Astrocyte of the cerebellum (primary cell): ENCODE measurements around the gene THRB.

ENCODE experiments used
- DNase-seq: peaks from one replicate; pipeline ENCODE4 v3.0.0-alpha.2; 2011; ENCODE audit warnings: low read depth
- H3K4me3 ChIP-seq: 2 replicates; pipeline ENCODE4 v1.5.1; 2011; ENCODE audit warnings: mild to moderate bottlenecking, low read depth, low read length, moderate library complexity
- CTCF ChIP-seq: IDR thresholded peaks from 2 replicates; pipeline ENCODE4 v1.5.1; 2012; ENCODE audit warnings: low read length, low read depth, moderate library complexity, mild to moderate bottlenecking; ENCODE audit errors: missing control alignments
- in situ Hi-C: cut with HindIII; loops from 2 replicates; pipeline ENCODE4 v1.10.0; 2017; ENCODE audit warnings: low sequenced_read_pairs

THRB gene

GRCh38 chr3:24359645-24360462, 134.8 kb downstream of the THRB start:
- no peak overlapping the region for H3K4me3 ChIP-seq
- in situ Hi-C loops: no loop called here
- no peak for DNase-seq
- TF ChIP-seq CTCF: no peak

- DNase-seq: no peak
- no peak overlapping the region for H3K4me3 ChIP-seq
- no peak for TF ChIP-seq CTCF
- in situ Hi-C loops: no loop called here
Measured at GRCh38 chr3:24359102-24359501, 135.5 kb downstream of the THRB start.

GRCh38 chr3:24357635-24358034, 137.0 kb downstream of the THRB start:
- no peak overlapping the region for H3K4me3 ChIP-seq
- DNase-seq: no peak
- TF ChIP-seq CTCF: no peak
- in situ Hi-C loops: no loop called here

- no peak for TF ChIP-seq CTCF
- no peak for DNase-seq
- H3K4me3 ChIP-seq: no peak overlapping the region
- in situ Hi-C loops: no loop called here
Measured at GRCh38 chr3:24355806-24356205, 138.8 kb downstream of the THRB start.

- in situ Hi-C loops: no loop called here
- H3K4me3 ChIP-seq: no peak overlapping the region
- DNase-seq: no peak
- TF ChIP-seq CTCF: no peak
Measured at GRCh38 chr3:24354230-24354629, 140.4 kb downstream of the THRB start.

- no peak for TF ChIP-seq CTCF
- DNase-seq: no peak
- in situ Hi-C loops: no loop called here
- H3K4me3 ChIP-seq: no peak overlapping the region
Measured at GRCh38 chr3:24352893-24353553, 141.6 kb downstream of the THRB start.
